IPS DF 19.7 (cell line): ENCODE data around the gene RTL1.

Source experiments
- DNase-seq: peaks from one replicate; pipeline ENCODE4 v3.0.0-alpha.2; 2013; ENCODE audit warnings: low read depth, low spot score

Gene RTL1

GRCh38 chr14:100834794-100835547 is 68.6 kb downstream of the RTL1 start:
- no peak for DNase-seq

DNA sequence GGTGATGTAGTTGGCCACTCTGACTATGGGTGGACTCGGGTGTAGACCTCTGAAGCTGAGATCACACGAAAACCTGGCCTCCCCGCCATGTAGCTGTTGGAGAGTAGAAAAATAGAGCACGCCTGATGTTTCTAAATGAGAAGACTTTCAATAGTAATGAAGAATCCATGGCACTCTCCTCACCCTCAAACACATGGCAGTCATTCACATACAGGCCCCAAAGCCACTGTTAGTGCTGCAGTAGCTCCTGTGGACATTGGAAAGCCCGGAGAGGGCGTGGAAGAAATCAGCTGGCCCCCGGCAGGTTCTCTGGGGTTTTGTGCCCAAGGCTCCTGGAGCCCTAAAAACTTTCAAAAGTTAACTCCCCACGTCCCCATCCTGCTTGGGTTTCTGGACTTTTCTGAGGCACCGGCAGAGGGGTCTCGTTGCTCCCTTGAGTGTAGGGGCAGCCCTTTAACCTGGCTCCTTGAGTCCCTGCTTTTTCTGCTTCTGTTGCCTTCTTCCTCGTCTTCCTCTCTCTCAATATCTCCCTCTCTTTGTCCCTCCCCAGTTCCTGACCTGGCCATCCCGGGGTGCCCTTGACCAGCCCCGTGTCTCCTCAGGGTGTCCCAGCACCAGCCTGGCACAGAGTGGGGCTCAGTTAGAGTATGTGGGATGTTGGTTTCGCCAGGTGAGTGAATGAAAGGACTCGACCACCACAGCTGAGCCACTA is 69.3 kb downstream of the RTL1 start:
- DNase-seq, result no peak

DNA sequence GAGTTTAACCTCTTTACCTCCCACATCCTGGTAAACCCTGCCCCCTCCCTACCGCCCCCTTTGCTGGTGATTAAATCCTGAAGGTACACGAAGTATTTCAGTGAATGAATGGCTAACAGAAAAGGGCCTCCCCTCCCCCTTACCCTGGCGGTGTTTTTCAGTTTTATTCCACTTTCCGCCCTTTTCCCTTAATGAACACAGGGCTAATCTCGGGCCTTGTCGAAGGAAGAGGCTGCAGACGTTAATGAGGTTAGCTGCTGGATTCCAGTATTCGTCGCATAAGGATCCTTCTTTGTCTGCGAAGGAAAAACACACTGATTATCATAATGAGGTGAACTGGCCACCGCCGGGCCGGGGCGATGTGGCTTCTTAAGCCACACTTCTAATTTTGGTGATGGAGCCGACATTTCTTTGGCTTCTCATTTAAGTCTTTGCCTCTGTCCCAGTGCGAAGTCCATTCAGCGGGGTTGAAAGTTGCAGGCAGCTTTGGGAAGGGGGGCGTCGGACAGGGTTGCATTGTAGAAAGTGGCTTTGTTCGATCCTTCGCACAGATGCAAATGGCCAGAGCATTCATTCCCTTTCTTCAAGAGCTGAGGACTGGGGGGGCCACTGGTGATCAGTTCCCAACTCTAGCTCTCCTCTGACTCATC is 71.1 kb downstream of the RTL1 start:
- no peak for DNase-seq

DNA sequence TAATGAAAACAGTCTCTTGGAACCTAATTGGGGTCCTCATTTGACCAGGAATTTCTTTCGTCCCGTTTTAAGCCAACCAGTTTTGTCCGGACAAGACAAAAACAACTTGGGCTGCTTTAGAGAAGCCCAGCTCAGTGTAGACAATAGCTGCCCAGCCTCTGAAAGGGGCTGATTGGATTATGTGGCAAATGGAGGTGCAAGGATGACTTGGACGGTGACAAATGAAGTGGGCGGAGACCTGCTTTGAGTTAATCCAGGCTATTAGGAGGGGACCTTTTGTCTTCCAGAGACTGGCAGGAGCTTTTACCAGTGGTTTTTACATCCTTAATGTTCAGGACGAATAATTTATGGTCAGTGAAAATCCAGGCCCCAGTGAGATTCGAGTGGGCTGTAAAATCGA is 72.8 kb downstream of the RTL1 start:
- no peak for DNase-seq
